H9 (cell line): ENCODE results near the gene DEUP1. TPM values are rescaled to one million over a fixed set of nuclear protein-coding genes. Genes with fewer than 3 reads are reported as not detected.
"Not testable (repeated sequence)": the region's sequence is repeated elsewhere in the genome, so short reads cannot be mapped to it uniquely, and the experiment has no call there.

Experiments used
- DNase-seq: peaks from one replicate; pipeline ENCODE4 v3.0.0-alpha.2; 2017
- H2AFZ ChIP-seq: one replicate; pipeline ENCODE4 v1.6.1; 2013; ENCODE audit warnings: mild to moderate bottlenecking, low read length, control low read depth, moderate library complexity
- H2AK5ac ChIP-seq: 2 replicates; pipeline ENCODE4 v1.6.1; 2013; ENCODE audit warnings: low read length, control low read depth, mixed read lengths; ENCODE audit not compliant: insufficient read length
- H2BK120ac ChIP-seq: one replicate; pipeline ENCODE4 v1.6.1; 2013; ENCODE audit warnings: low read depth, mild to moderate bottlenecking, low read length, control low read depth, inconsistent platforms; ENCODE audit not compliant: poor library complexity, severe bottlenecking
- H2BK12ac ChIP-seq: 2 replicates; pipeline ENCODE4 v1.6.1; 2013; ENCODE audit warnings: low read length, control low read depth, mixed read lengths, low read depth; ENCODE audit not compliant: insufficient read length
- H2BK15ac ChIP-seq: 2 replicates; pipeline ENCODE4 v1.6.1; 2013; ENCODE audit warnings: low read depth, low read length, control low read depth
- H2BK20ac ChIP-seq: one replicate; pipeline ENCODE4 v1.6.1; 2013; ENCODE audit warnings: low read depth, mild to moderate bottlenecking, low read length, control low read depth, inconsistent platforms; ENCODE audit not compliant: poor library complexity, severe bottlenecking
- H2BK5ac ChIP-seq: 2 replicates; pipeline ENCODE4 v1.6.1; 2013; ENCODE audit warnings: low read length, control low read depth, mixed read lengths; ENCODE audit not compliant: insufficient read length
- H3K14ac ChIP-seq: 2 replicates; pipeline ENCODE4 v1.6.1; 2013; ENCODE audit warnings: low read length, control low read depth; ENCODE audit not compliant: insufficient read depth
- H3K18ac ChIP-seq: 2 replicates; pipeline ENCODE4 v1.6.1; 2013; ENCODE audit warnings: low read depth, mild to moderate bottlenecking, mixed read lengths, low read length, control low read depth; ENCODE audit not compliant: insufficient read length
- H3K23ac ChIP-seq: 2 replicates; pipeline ENCODE4 v1.6.1; 2013; ENCODE audit warnings: low read length, control low read depth, mixed read lengths, low read depth; ENCODE audit not compliant: insufficient read length
- H3K23me2 ChIP-seq: 2 replicates; pipeline ENCODE4 v1.6.1; 2013; ENCODE audit warnings: low read depth, mild to moderate bottlenecking, mixed read lengths, low read length, control low read depth; ENCODE audit not compliant: insufficient read length, poor library complexity, severe bottlenecking
- H3K27ac ChIP-seq: 2 replicates; pipeline ENCODE4 v1.5.1; 2013; ENCODE audit warnings: low read length, control low read depth, mixed read lengths, low read depth; ENCODE audit not compliant: insufficient read length
- H3K27me3 ChIP-seq: 2 replicates; pipeline ENCODE4 v1.6.1; 2013; ENCODE audit warnings: low read length, control low read depth, inconsistent platforms; ENCODE audit not compliant: insufficient read depth
- H3K4ac ChIP-seq: 2 replicates; pipeline ENCODE4 v1.6.1; 2013; ENCODE audit warnings: low read depth, mild to moderate bottlenecking, control low read depth, inconsistent platforms, low read length, moderate library complexity
- H3K4me1 ChIP-seq: 2 replicates; pipeline ENCODE4 v1.6.1; 2013; ENCODE audit warnings: low read length, control low read depth, inconsistent platforms; ENCODE audit not compliant: insufficient read depth
- H3K4me2 ChIP-seq: 2 replicates; pipeline ENCODE4 v1.6.1; 2013; ENCODE audit warnings: low read length, control low read depth, mixed read lengths; ENCODE audit not compliant: insufficient read length, insufficient read depth
- H3K56ac ChIP-seq: 2 replicates; pipeline ENCODE4 v1.6.1; 2013; ENCODE audit warnings: low read depth, mild to moderate bottlenecking, mixed read lengths, low read length, control low read depth; ENCODE audit not compliant: insufficient read length
- H3K79me1 ChIP-seq: 2 replicates; pipeline ENCODE4 v1.6.1; 2013; ENCODE audit warnings: low read depth, mild to moderate bottlenecking, moderate library complexity, low read length, control low read depth, inconsistent platforms; ENCODE audit not compliant: insufficient read depth, poor library complexity, severe bottlenecking
- H3K79me2 ChIP-seq: 2 replicates; pipeline ENCODE4 v1.6.1; 2013; ENCODE audit warnings: low read length, control low read depth, inconsistent platforms; ENCODE audit not compliant: insufficient read depth
- H3K9ac ChIP-seq: 2 replicates; pipeline ENCODE4 v1.6.1; 2013; ENCODE audit warnings: low read length, control low read depth, mixed read lengths; ENCODE audit not compliant: insufficient read length; ENCODE audit errors: extremely low read depth
- H3K9me3 ChIP-seq: one replicate; pipeline ENCODE4 v1.6.1; 2013; ENCODE audit warnings: low read depth, low read length, inconsistent platforms; ENCODE audit not compliant: control insufficient read depth
- H3T11ph ChIP-seq: one replicate; pipeline ENCODE4 v1.6.1; 2013; ENCODE audit warnings: mild to moderate bottlenecking, low read length, control low read depth, inconsistent platforms
- H4K20me1 ChIP-seq: one replicate; pipeline ENCODE4 v1.6.1; 2013; ENCODE audit not compliant: control insufficient read depth, insufficient read length, insufficient read depth
- H4K5ac ChIP-seq: 2 replicates; pipeline ENCODE4 v1.6.1; 2013; ENCODE audit warnings: low read depth, mild to moderate bottlenecking, mixed read lengths, low read length, control low read depth; ENCODE audit not compliant: insufficient read length
- H4K8ac ChIP-seq: replicated peaks from 2 replicates; pipeline ENCODE4 v1.6.1; 2013; ENCODE audit warnings: low read length, control low read depth, mixed read lengths, low read depth; ENCODE audit not compliant: insufficient read length
- H4K91ac ChIP-seq: 2 replicates; pipeline ENCODE4 v1.6.1; 2013; ENCODE audit warnings: low read depth, mild to moderate bottlenecking, moderate library complexity, mixed read lengths, low read length, control low read depth; ENCODE audit not compliant: insufficient read length
- H3K27ac Mint-ChIP-seq, 3 experiments: 2 replicates in 2 of 3; 3 replicates in 1 of 3; pipeline ENCODE4 v1.8.0; 2020 to 2021; ENCODE audit warnings: mixed read lengths in 3 of 3, mild to moderate bottlenecking in 1 of 3, moderate library complexity in 1 of 3
- H3K27me3 Mint-ChIP-seq: 2 replicates; pipeline ENCODE4 v1.8.0; 2021; ENCODE audit warnings: low read depth, mild to moderate bottlenecking, moderate library complexity, mixed read lengths
- H3K36me3 Mint-ChIP-seq, 3 experiments: 2 replicates in 2 of 3; 3 replicates in 1 of 3; pipeline ENCODE4 v1.8.0; 2020 to 2021; ENCODE audit warnings: low read depth in 3 of 3, mixed read lengths in 3 of 3; ENCODE audit not compliant: insufficient read depth in 1 of 3
- H3K4me1 Mint-ChIP-seq, 2 experiments: 2 replicates each; pipeline ENCODE4 v1.8.0; 2020; ENCODE audit warnings: mixed read lengths in 2 of 2
- H3K4me3 Mint-ChIP-seq, 2 experiments: 2 replicates in 1 of 2; 3 replicates in 1 of 2; pipeline ENCODE4 v1.8.0; 2020 to 2021; ENCODE audit warnings: mild to moderate bottlenecking in 2 of 2, mixed read lengths in 2 of 2, moderate library complexity in 1 of 2
- H3K9me3 Mint-ChIP-seq, 2 experiments: 2 replicates in 1 of 2; 3 replicates in 1 of 2; pipeline ENCODE4 v1.8.0; 2020; ENCODE audit warnings: mild to moderate bottlenecking in 2 of 2, mixed read lengths in 2 of 2, moderate library complexity in 1 of 2
- WGBS: extraction: QIAGEN DNeasy Blood & Tissue Kit; methylation state at CpG from one replicate; pipeline ENCODE4 v1.1.7; 2013; ENCODE audit warnings: missing lambda C conversion rate, low lambda C conversion rate, mixed read lengths; ENCODE audit not compliant: insufficient read length; ENCODE audit errors: extremely low coverage; 5-methylcytosine and 5-hydroxymethylcytosine counted together
- total RNA-seq: library from RNA; stranded (reverse); gene quantifications from 2 replicates; pipeline ENCODE4 v1.2.1, GENCODE V29; 2021
- TF ChIP-seq, protein P1 (sequence below): fragments of 200-600 bp; sonication (generic); conservative IDR thresholded peaks from 3 replicates; pipeline ENCODE4 v1.8.0; 2021; ENCODE audit warnings: antibody characterized with exemption, mild to moderate bottlenecking

DEUP1 gene
- total RNA-seq, 1 experiment from 2014 or later: 0.22 TPM

DNA sequence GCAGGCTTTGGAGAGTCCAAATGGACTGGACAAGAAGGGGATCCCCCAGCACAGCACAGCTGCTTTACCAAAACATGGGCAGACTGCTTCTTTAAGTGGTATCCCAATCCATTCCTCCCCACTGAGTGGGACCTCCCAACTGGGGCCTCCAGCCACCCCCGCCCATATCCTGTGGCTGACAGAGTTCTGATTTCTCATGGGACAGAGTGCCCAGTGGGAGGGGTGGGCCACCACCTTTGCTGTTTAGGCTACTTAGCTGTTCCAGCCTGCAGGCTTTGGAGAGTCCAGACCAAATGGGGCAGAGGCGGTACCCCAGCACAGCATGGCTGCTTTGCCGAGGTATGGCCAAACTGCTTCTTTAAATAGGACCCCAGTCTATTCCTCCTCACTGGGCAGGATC is 26.9 kb upstream of the DEUP1 start:
- H2AK5ac ChIP-seq: no peak overlapping the region
- H3K23me2 ChIP-seq: no peaks in the 10 kb centered on the region
- H2BK120ac ChIP-seq: no peak overlapping the region
- Mint-ChIP-seq H3K27ac (no peak overlapping the region), H3K4me1 (peaks cover 0 to 8% of the 10 kb centered on the region in 2 experiments; a peak in 2 of 4 replicates), H3K4me3 (no peak overlapping the region), H3K9me3 (peaks cover 11 to 13% of the 10 kb centered on the region in 2 experiments), H3K27me3 (no peaks in the 10 kb centered on the region), H3K36me3 (peaks cover 5 to 18% (median 6%) of the 10 kb centered on the region in 3 experiments; a peak in 6 of 7 replicates)
- TF ChIP-seq, protein P1, sequence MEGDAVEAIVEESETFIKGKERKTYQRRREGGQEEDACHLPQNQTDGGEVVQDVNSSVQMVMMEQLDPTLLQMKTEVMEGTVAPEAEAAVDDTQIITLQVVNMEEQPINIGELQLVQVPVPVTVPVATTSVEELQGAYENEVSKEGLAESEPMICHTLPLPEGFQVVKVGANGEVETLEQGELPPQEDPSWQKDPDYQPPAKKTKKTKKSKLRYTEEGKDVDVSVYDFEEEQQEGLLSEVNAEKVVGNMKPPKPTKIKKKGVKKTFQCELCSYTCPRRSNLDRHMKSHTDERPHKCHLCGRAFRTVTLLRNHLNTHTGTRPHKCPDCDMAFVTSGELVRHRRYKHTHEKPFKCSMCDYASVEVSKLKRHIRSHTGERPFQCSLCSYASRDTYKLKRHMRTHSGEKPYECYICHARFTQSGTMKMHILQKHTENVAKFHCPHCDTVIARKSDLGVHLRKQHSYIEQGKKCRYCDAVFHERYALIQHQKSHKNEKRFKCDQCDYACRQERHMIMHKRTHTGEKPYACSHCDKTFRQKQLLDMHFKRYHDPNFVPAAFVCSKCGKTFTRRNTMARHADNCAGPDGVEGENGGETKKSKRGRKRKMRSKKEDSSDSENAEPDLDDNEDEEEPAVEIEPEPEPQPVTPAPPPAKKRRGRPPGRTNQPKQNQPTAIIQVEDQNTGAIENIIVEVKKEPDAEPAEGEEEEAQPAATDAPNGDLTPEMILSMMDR: no peak
- H3K4me2 ChIP-seq: no peak overlapping the region
- no peak overlapping the region for H3T11ph ChIP-seq
- H2BK20ac ChIP-seq: no peak overlapping the region
- no CpG with 5 or more reads among the region's 3 CpGs for WGBS
- no peaks in the 10 kb centered on the region for H4K20me1 ChIP-seq
- no peak overlapping the region for H4K5ac ChIP-seq
- no peak overlapping the region for H3K23ac ChIP-seq
- no peak overlapping the region for H3K9ac ChIP-seq
- no peak for DNase-seq
- no peak overlapping the region for H2BK12ac ChIP-seq
- H3K18ac ChIP-seq: no peak overlapping the region
- H3K79me1 ChIP-seq: no peaks in the 10 kb centered on the region
- no peaks in the 10 kb centered on the region for H3K79me2 ChIP-seq
- no peak overlapping the region for H4K91ac ChIP-seq
- H4K8ac ChIP-seq: no peak overlapping the region
- H3K14ac ChIP-seq: no peak overlapping the region
- no peak overlapping the region for H2AFZ ChIP-seq
- no peak overlapping the region for H3K56ac ChIP-seq
- H3K9me3 ChIP-seq: no peaks in the 10 kb centered on the region
- H3K27ac ChIP-seq: no peak overlapping the region
- H3K4ac ChIP-seq: no peak overlapping the region
- no peaks in the 10 kb centered on the region for H3K27me3 ChIP-seq
- no peaks in the 10 kb centered on the region for H3K4me1 ChIP-seq
- H2BK15ac ChIP-seq: no peak overlapping the region
- H2BK5ac ChIP-seq: no peak overlapping the region

DNA sequence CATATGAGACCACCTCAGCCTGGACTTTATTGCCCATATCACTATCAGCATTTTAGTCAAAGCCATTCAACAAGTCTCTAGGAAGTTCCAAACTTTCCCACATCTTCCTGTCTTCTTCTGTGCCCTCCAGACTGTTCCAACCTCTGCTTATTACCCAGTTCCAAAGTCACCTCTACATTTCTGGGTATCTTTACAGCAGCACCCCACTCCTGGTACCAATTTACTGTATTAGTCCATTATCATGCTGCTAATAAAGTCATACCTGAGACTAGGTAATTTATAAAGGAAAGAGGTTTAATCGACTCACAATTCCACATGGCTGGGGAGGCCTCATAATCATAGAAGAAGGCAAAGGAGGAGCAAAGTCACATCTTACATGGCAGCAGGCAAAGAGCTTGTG is 16.1 kb upstream of the DEUP1 start:
- H3K23me2 ChIP-seq, H3K27ac ChIP-seq, H3K79me2 ChIP-seq, H3K4me3 Mint-ChIP-seq, H2AK5ac ChIP-seq, H3K4me1 Mint-ChIP-seq, H2BK12ac ChIP-seq, H4K5ac ChIP-seq, H4K20me1 ChIP-seq, H3K4me2 ChIP-seq, H3K27ac Mint-ChIP-seq, H3K9me3 ChIP-seq, H3K79me1 ChIP-seq, H3K23ac ChIP-seq, H2BK120ac ChIP-seq, H2BK20ac ChIP-seq, H2AFZ ChIP-seq, DNase-seq, H2BK15ac ChIP-seq, H3T11ph ChIP-seq, H3K4me1 ChIP-seq, H3K14ac ChIP-seq, H3K4ac ChIP-seq, H4K8ac ChIP-seq, H3K56ac ChIP-seq, H3K27me3 ChIP-seq, H3K27me3 Mint-ChIP-seq, H3K18ac ChIP-seq, H4K91ac ChIP-seq, H2BK5ac ChIP-seq, H3K9ac ChIP-seq: not testable (repeated sequence)
- no CpG with 5 or more reads among the region's 1 CpG for WGBS
- Mint-ChIP-seq H3K36me3 (peaks cover 18 to 46% (median 30%) of the 10 kb centered on the region in 3 experiments), H3K9me3 (peaks cover 40 to 51% of the 10 kb centered on the region in 2 experiments)
